ENCODE measurements around the gene LVRN. TPM values are rescaled to one million over a fixed set of nuclear protein-coding genes. Genes with fewer than 3 reads are reported as not detected.
A peak's percentile ranks its signal among the peaks of the same experiment; 100 is the strongest.
"Not testable (repeated sequence)": the region's sequence is repeated elsewhere in the genome, so short reads cannot be mapped to it uniquely, and the experiment has no call there.

LVRN gene
- 0.11 TPM for polyA plus RNA-seq (2013)

GRCh38 chr5:115962239-115962564, at the start of gene LVRN:
Gene LVRN (plus strand): TSS chr5:115962475. CDS start chr5:115962618, 143 bp downstream.
- ChIA-PET CTCF (interaction anchor here (0.9 kb wide), 1 partner anchor 10 kb away, joined by 3 read pairs; no protein-coding TSS in a partner anchor), POLR2A (no interaction called here)
- 2% methylated on average over 10 of the region's 18 CpGs for whole genome bisulfite sequencing (ENCODE audit: insufficient coverage)
- Histone ChIP-seq H3K4me3 (ENCODE audit: control insufficient read depth in 1 of 7, extremely low read depth in 1 of 7, insufficient read depth in 4 of 7, low read depth in 2 of 7, low read length in 6 of 7) (peak within 1 kb of the TSS in 6 of 7 experiments; percentile 12 to 56 (median 46)), H3K27me3 (replicated peaks in 2 of 5; ENCODE audit: control insufficient read depth in 4 of 5, insufficient read depth in 5 of 5, low read length in 4 of 5) (peaks cover 19 to 88% (median 43%) of the 10 kb centered on the region in 5 experiments), H3K4me1 (ENCODE audit: control extremely low read depth in 1 of 4, control insufficient read depth in 4 of 4, insufficient read depth in 4 of 4, low read length in 3 of 4) (peaks cover 0 to 18% (median 17%) of the 10 kb centered on the region in 4 experiments), H3K9me3 (ENCODE audit: control extremely low read depth in 1 of 5, control insufficient read depth in 4 of 5, insufficient read depth in 2 of 5, low read depth in 1 of 5, low read length in 4 of 5) (peaks cover 0 to 3% (median 0%) of the 10 kb centered on the region in 5 experiments), H3K36me3 (ENCODE audit: control insufficient read depth in 4 of 4, insufficient read depth in 4 of 4, low read length in 3 of 4) (no peaks in the 10 kb centered on the region), H3K27ac (ENCODE audit: insufficient read depth in 1 of 2, low read depth in 1 of 2, low read length in 2 of 2, poor library complexity in 1 of 2, severe bottlenecking in 2 of 2) (no peak within 1 kb of the TSS)
- no peak for DNase-seq

- H3K36me3 ChIP-seq (ENCODE audit: control insufficient read depth in 4 of 4, insufficient read depth in 4 of 4, low read length in 3 of 4); POLR2A ChIA-PET; CTCF ChIA-PET: not testable (repeated sequence)
These were observed 48.5 kb upstream of the LVRN start for GRCh38 chr5:115913623-115914400.

GRCh38 chr5:115920171-115920725, 42.0 kb upstream of the LVRN start:
- POLR2A ChIA-PET: no interaction called here
- 91% methylated on average over 2 of the region's 3 CpGs for WGBS (ENCODE audit: insufficient coverage)
- no peak for DNase-seq
- H3K27me3 ChIP-seq (replicated peaks in 2 of 5; ENCODE audit: control insufficient read depth in 4 of 5, insufficient read depth in 5 of 5, low read length in 4 of 5): no peaks in the 10 kb centered on the region
- H3K4me1 ChIP-seq (ENCODE audit: control extremely low read depth in 1 of 4, control insufficient read depth in 4 of 4, insufficient read depth in 4 of 4, low read length in 3 of 4): no peaks in the 10 kb centered on the region
- CTCF ChIA-PET: interaction anchor here (0.6 kb wide), 1 partner anchor 219 kb away, joined by 3 read pairs; no protein-coding TSS in a partner anchor
- no peaks in the 10 kb centered on the region for H3K9me3 ChIP-seq (ENCODE audit: control extremely low read depth in 1 of 5, control insufficient read depth in 4 of 5, insufficient read depth in 2 of 5, low read depth in 1 of 5, low read length in 4 of 5)
- no peaks in the 10 kb centered on the region for H3K36me3 ChIP-seq (ENCODE audit: control insufficient read depth in 4 of 4, insufficient read depth in 4 of 4, low read length in 3 of 4)
- H3K27ac ChIP-seq (ENCODE audit: insufficient read depth in 1 of 2, low read depth in 1 of 2, low read length in 2 of 2, poor library complexity in 1 of 2, severe bottlenecking in 2 of 2): no peak overlapping the region
- H3K4me3 ChIP-seq (ENCODE audit: control insufficient read depth in 1 of 7, extremely low read depth in 1 of 7, insufficient read depth in 4 of 7, low read depth in 2 of 7, low read length in 6 of 7): no peak overlapping the region

More at GRCh38 chr5:115913623-115914400, 48.5 kb upstream of the LVRN start:
- not testable (repeated sequence) for H3K9me3 ChIP-seq (ENCODE audit: control extremely low read depth in 1 of 5, control insufficient read depth in 4 of 5, insufficient read depth in 2 of 5, low read depth in 1 of 5, low read length in 4 of 5); H3K4me3 ChIP-seq (ENCODE audit: control insufficient read depth in 1 of 7, extremely low read depth in 1 of 7, insufficient read depth in 4 of 7, low read depth in 2 of 7, low read length in 6 of 7); H3K4me1 ChIP-seq (ENCODE audit: control extremely low read depth in 1 of 4, control insufficient read depth in 4 of 4, insufficient read depth in 4 of 4, low read length in 3 of 4); DNase-seq; H3K27me3 ChIP-seq (replicated peaks in 2 of 5; ENCODE audit: control insufficient read depth in 4 of 5, insufficient read depth in 5 of 5, low read length in 4 of 5); H3K27ac ChIP-seq (ENCODE audit: insufficient read depth in 1 of 2, low read depth in 1 of 2, low read length in 2 of 2, poor library complexity in 1 of 2, severe bottlenecking in 2 of 2)
- no CpG with 5 or more reads among the region's 5 CpGs for WGBS (ENCODE audit: insufficient coverage)

GRCh38 chr5:115928578-115929407, 33.5 kb upstream of the LVRN start:
- H3K27ac ChIP-seq (ENCODE audit: insufficient read depth in 1 of 2, low read depth in 1 of 2, low read length in 2 of 2, poor library complexity in 1 of 2, severe bottlenecking in 2 of 2); H3K27me3 ChIP-seq (replicated peaks in 2 of 5; ENCODE audit: control insufficient read depth in 4 of 5, insufficient read depth in 5 of 5, low read length in 4 of 5); POLR2A ChIA-PET; H3K9me3 ChIP-seq (ENCODE audit: control extremely low read depth in 1 of 5, control insufficient read depth in 4 of 5, insufficient read depth in 2 of 5, low read depth in 1 of 5, low read length in 4 of 5); H3K4me3 ChIP-seq (ENCODE audit: control insufficient read depth in 1 of 7, extremely low read depth in 1 of 7, insufficient read depth in 4 of 7, low read depth in 2 of 7, low read length in 6 of 7); H3K4me1 ChIP-seq (ENCODE audit: control extremely low read depth in 1 of 4, control insufficient read depth in 4 of 4, insufficient read depth in 4 of 4, low read length in 3 of 4); DNase-seq; CTCF ChIA-PET; H3K36me3 ChIP-seq (ENCODE audit: control insufficient read depth in 4 of 4, insufficient read depth in 4 of 4, low read length in 3 of 4): not testable (repeated sequence)
- 93% methylated on average over 9 of the region's 12 CpGs for WGBS (ENCODE audit: insufficient coverage)

GRCh38 chr5:115930171-115930570, 32.1 kb upstream of the LVRN start:
- H3K27me3 ChIP-seq (replicated peaks in 2 of 5; ENCODE audit: control insufficient read depth in 4 of 5, insufficient read depth in 5 of 5, low read length in 4 of 5); DNase-seq; CTCF ChIA-PET; H3K4me3 ChIP-seq (ENCODE audit: control insufficient read depth in 1 of 7, extremely low read depth in 1 of 7, insufficient read depth in 4 of 7, low read depth in 2 of 7, low read length in 6 of 7); H3K4me1 ChIP-seq (ENCODE audit: control extremely low read depth in 1 of 4, control insufficient read depth in 4 of 4, insufficient read depth in 4 of 4, low read length in 3 of 4); H3K36me3 ChIP-seq (ENCODE audit: control insufficient read depth in 4 of 4, insufficient read depth in 4 of 4, low read length in 3 of 4); POLR2A ChIA-PET; H3K9me3 ChIP-seq (ENCODE audit: control extremely low read depth in 1 of 5, control insufficient read depth in 4 of 5, insufficient read depth in 2 of 5, low read depth in 1 of 5, low read length in 4 of 5); H3K27ac ChIP-seq (ENCODE audit: insufficient read depth in 1 of 2, low read depth in 1 of 2, low read length in 2 of 2, poor library complexity in 1 of 2, severe bottlenecking in 2 of 2): not testable (repeated sequence)
- WGBS (ENCODE audit: insufficient coverage): 100% methylated on average over 9 of the region's 17 CpGs

GRCh38 chr5:115930630-115931337, 31.5 kb upstream of the LVRN start:
- H3K36me3 ChIP-seq (ENCODE audit: control insufficient read depth in 4 of 4, insufficient read depth in 4 of 4, low read length in 3 of 4): no peaks in the 10 kb centered on the region
- H3K4me3 ChIP-seq (ENCODE audit: control insufficient read depth in 1 of 7, extremely low read depth in 1 of 7, insufficient read depth in 4 of 7, low read depth in 2 of 7, low read length in 6 of 7): no peak overlapping the region
- no peak for DNase-seq
- H3K27me3 ChIP-seq (replicated peaks in 2 of 5; ENCODE audit: control insufficient read depth in 4 of 5, insufficient read depth in 5 of 5, low read length in 4 of 5): no peaks in the 10 kb centered on the region
- H3K27ac ChIP-seq (ENCODE audit: insufficient read depth in 1 of 2, low read depth in 1 of 2, low read length in 2 of 2, poor library complexity in 1 of 2, severe bottlenecking in 2 of 2): no peak overlapping the region
- CTCF ChIA-PET: no interaction called here
- H3K4me1 ChIP-seq (ENCODE audit: control extremely low read depth in 1 of 4, control insufficient read depth in 4 of 4, insufficient read depth in 4 of 4, low read length in 3 of 4): no peaks in the 10 kb centered on the region
- H3K9me3 ChIP-seq (ENCODE audit: control extremely low read depth in 1 of 5, control insufficient read depth in 4 of 5, insufficient read depth in 2 of 5, low read depth in 1 of 5, low read length in 4 of 5): no peaks in the 10 kb centered on the region
- POLR2A ChIA-PET: no interaction called here
- 100% methylated on average over 3 of the region's 4 CpGs for WGBS (ENCODE audit: insufficient coverage)
